HUES6 (cell line): ENCODE results near the gene RFX2.

Experiments
- H3K27ac ChIP-seq: 2 replicates; pipeline ENCODE4 v1.7.0; 2013; ENCODE audit warnings: low read depth, mild to moderate bottlenecking, low read length, inconsistent platforms
- H3K27me3 ChIP-seq: 2 replicates; pipeline ENCODE4 v1.6.1; 2013; ENCODE audit warnings: low read length; ENCODE audit not compliant: control insufficient read depth, insufficient read depth
- H3K36me3 ChIP-seq: 2 replicates; pipeline ENCODE4 v1.6.1; 2013; ENCODE audit warnings: low read length; ENCODE audit not compliant: control insufficient read depth, insufficient read depth
- H3K4me1 ChIP-seq: 2 replicates; pipeline ENCODE4 v1.6.1; 2013; ENCODE audit warnings: low read length; ENCODE audit not compliant: control insufficient read depth, insufficient read depth
- H3K4me3 ChIP-seq: 2 replicates; pipeline ENCODE4 v1.5.1; 2013; ENCODE audit warnings: low read depth, low read length
- H3K9ac ChIP-seq: one replicate; pipeline ENCODE4 v1.6.1; 2013; ENCODE audit warnings: mild to moderate bottlenecking, low read length
- H3K9me3 ChIP-seq: 2 replicates; pipeline ENCODE4 v1.6.1; 2013; ENCODE audit warnings: low read depth, low read length; ENCODE audit not compliant: control insufficient read depth, insufficient read depth

RFX2 gene

GRCh38 chr19:6059988-6060599 is 50.2 kb downstream of the RFX2 start:
- H3K36me3 ChIP-seq, result no peaks in the 10 kb centered on the region
- no peak overlapping the region for H3K27ac ChIP-seq
- H3K27me3 ChIP-seq, result no peaks in the 10 kb centered on the region
- H3K4me3 ChIP-seq, result no peak overlapping the region
- no peaks in the 10 kb centered on the region for H3K9me3 ChIP-seq
- H3K4me1 ChIP-seq, result peaks cover 29% of the 10 kb centered on the region
- H3K9ac ChIP-seq, result no peak overlapping the region

DNA sequence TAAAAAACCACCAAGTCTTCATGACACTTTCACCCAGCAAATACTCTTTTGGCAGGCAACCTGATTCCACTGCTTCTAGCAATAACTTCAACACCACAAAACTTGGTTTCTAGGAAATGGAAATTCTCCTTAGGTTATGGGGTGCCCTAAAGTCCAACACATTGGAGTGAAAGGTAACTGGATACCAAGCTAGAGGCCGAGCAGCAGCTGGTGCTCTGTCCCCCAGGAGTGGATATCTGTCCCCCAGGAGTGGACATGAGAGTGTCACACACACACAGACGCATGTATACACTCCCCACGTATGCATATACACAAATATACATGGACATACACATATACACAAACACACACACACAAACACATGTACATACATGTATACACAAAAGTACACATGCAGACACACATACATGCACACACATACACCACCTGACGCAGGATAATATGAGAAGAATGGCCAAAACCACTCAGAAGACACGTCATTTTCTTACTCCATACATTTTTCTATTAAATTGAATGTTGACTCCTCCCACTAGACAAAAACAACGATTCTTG is 50.8 kb downstream of the RFX2 start:
- no peaks in the 10 kb centered on the region for H3K27me3 ChIP-seq
- no peak overlapping the region for H3K4me3 ChIP-seq
- no peak overlapping the region for H3K27ac ChIP-seq
- H3K9me3 ChIP-seq, result no peaks in the 10 kb centered on the region
- peaks cover 29% of the 10 kb centered on the region for H3K4me1 ChIP-seq
- H3K36me3 ChIP-seq, result no peaks in the 10 kb centered on the region
- no peak overlapping the region for H3K9ac ChIP-seq

- Histone ChIP-seq H3K27me3 (no peaks in the 10 kb centered on the region), H3K27ac (no peak overlapping the region), H3K36me3 (no peaks in the 10 kb centered on the region), H3K4me1 (peaks cover 29% of the 10 kb centered on the region), H3K9ac (no peak overlapping the region), H3K9me3 (no peaks in the 10 kb centered on the region), H3K4me3 (no peak overlapping the region)
Observed at GRCh38 chr19:6058518-6059201, 51.6 kb downstream of the RFX2 start.

DNA sequence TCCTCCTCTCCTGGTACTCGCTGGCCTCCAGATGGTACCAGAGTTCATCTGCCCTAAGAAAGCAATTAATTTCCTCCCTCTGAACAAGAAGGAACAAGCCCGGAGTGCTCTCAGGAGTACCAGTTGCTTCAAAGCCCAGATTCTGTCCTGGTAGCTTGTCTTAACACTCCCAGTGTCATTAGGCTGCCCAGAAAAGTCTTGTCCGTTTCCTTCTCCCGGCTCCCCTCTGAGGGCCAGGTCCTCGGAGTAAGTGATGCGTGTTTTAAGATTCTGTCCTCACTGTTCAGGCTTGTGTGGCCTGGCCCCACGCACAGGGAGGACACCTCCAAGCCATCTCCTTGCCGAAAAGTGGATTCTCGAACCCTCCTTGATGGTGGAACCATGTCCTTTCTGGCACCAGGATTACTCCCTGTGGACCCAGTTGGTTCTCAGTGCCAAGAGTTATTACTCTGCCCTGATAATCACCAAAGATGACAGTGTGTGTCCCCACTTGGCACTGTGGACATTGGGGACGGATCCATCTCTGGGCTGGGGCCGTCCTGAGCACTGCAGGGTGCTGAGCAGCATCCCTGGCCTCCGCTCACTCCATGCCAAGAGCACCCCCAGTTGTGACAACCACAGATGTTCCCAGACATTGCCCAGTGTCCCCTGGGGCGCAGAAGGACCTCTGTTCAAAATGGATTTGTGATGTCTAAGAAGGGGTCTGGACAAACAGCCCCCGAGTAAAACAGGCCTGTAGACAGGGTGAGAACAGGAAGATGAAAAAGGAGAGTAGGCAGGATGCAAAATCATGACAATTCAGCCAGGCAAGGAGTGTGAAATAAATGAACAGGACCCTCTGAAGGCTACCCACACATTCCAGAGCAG is 52.4 kb downstream of the RFX2 start:
- Histone ChIP-seq H3K4me3 (no peak overlapping the region), H3K36me3 (no peaks in the 10 kb centered on the region), H3K9ac (no peak overlapping the region), H3K4me1 (peaks cover 29% of the 10 kb centered on the region), H3K27me3 (no peaks in the 10 kb centered on the region), H3K9me3 (no peaks in the 10 kb centered on the region), H3K27ac (no peak overlapping the region)

- no peaks in the 10 kb centered on the region for H3K27me3 ChIP-seq
- no peaks in the 10 kb centered on the region for H3K9me3 ChIP-seq
- no peak overlapping the region for H3K4me3 ChIP-seq
- H3K27ac ChIP-seq, result no peak overlapping the region
- H3K4me1 ChIP-seq, result peaks cover 29% of the 10 kb centered on the region
- peak overlapping the region; percentile 49 for H3K9ac ChIP-seq
- H3K36me3 ChIP-seq, result no peaks in the 10 kb centered on the region
Observed at GRCh38 chr19:6056801-6057650, 53.3 kb downstream of the RFX2 start.

- H3K4me1 ChIP-seq, result peaks cover 27% of the 10 kb centered on the region
- H3K27ac ChIP-seq, result no peak overlapping the region
- H3K4me3 ChIP-seq, result no peak overlapping the region
- peak overlapping the region; percentile 49 for H3K9ac ChIP-seq
- H3K27me3 ChIP-seq, result no peaks in the 10 kb centered on the region
- no peaks in the 10 kb centered on the region for H3K9me3 ChIP-seq
- no peaks in the 10 kb centered on the region for H3K36me3 ChIP-seq
Observed at GRCh38 chr19:6056282-6056741, 54.0 kb downstream of the RFX2 start.

DNA sequence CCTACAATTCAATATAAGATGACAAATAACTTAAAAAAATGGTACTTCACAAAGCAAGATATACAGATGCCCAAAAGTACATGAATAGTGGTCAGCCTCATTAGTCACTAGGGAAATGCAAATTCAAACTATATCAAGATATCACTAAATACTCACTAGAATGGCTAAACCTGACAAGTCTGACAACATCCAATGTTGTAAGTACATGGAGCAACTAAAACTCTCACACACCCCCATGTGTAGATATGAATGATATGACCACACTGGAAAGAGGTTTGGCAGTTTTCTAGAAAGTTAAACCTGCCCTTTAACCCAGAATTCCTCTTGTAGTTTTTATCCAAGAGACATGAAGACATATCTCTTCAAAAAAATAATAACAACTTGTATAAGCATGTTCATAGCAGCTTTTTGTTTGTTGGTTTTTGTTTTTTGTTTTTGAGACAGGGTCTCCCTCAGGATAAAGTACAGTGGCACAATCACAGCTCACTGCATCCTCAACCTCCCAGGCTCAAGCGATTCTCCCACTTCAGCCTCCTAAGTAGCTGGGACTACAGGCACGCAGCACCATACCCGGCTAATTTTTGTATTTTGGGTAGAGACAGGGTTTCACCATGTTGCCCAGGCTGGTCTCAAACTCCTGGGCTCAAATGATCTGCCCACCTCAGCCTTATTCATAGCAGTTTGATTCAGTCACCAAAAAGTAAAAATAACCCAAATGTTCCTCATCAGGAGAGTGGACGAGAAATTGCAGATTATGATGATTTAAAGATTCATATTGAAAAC is 55.1 kb downstream of the RFX2 start:
- no peaks in the 10 kb centered on the region for H3K36me3 ChIP-seq
- H3K9ac ChIP-seq, result no peak overlapping the region
- H3K27me3 ChIP-seq, result no peaks in the 10 kb centered on the region
- no peak overlapping the region for H3K27ac ChIP-seq
- H3K4me1 ChIP-seq, result peaks cover 16% of the 10 kb centered on the region
- no peak overlapping the region for H3K4me3 ChIP-seq
- no peaks in the 10 kb centered on the region for H3K9me3 ChIP-seq

GRCh38 chr19:6048793-6049405 is 61.4 kb downstream of the RFX2 start:
- no peak overlapping the region for H3K9ac ChIP-seq
- no peaks in the 10 kb centered on the region for H3K36me3 ChIP-seq
- H3K9me3 ChIP-seq, result no peaks in the 10 kb centered on the region
- no peaks in the 10 kb centered on the region for H3K27me3 ChIP-seq
- H3K27ac ChIP-seq, result no peak overlapping the region
- no peak overlapping the region for H3K4me3 ChIP-seq
- peaks cover 4% of the 10 kb centered on the region; the same call in 1 of the 2 replicates for H3K4me1 ChIP-seq

DNA sequence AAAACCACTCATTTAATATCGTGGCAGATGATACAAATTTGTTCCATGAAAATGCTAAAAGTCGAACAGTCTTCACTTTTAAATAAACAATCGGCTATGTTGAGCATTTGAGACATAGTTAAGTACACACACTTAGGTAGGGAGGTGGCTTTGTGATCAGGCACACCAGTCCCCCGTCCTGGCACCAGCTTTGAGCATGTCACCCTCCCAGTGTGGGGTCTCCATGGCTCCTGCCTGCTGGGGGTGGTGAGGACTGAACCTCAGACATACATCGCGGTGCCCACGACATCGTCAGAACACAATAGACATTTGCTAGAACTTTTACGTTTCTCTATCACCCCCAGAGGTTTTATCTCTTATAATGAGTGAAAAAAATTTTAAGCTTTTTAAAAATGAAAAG is 62.0 kb downstream of the RFX2 start:
- no peak overlapping the region for H3K27ac ChIP-seq
- H3K27me3 ChIP-seq, result no peaks in the 10 kb centered on the region
- peaks cover 4% of the 10 kb centered on the region; the same call in 1 of the 2 replicates for H3K4me1 ChIP-seq
- no peak overlapping the region for H3K9ac ChIP-seq
- H3K4me3 ChIP-seq, result no peak overlapping the region
- H3K36me3 ChIP-seq, result no peaks in the 10 kb centered on the region
- no peaks in the 10 kb centered on the region for H3K9me3 ChIP-seq
